Measurements from ENCODE around the gene BMPR1B. TPM values are rescaled to one million over a fixed set of nuclear protein-coding genes. Genes with fewer than 3 reads are reported as not detected.

BMPR1B gene
- total RNA-seq, 4 donors from 2014 or later, result 0.46 to 1.3 (median 0.88) TPM

GRCh38 chr4:94976371-94977011 is 218.7 kb downstream of the BMPR1B start:
- WGBS, 2 donors, result 46 to 55% methylated on average over 1 of the region's 1 CpG
- intact Hi-C loops (cut with DNase I; ENCODE audit: low total_unique reads), result no loop called here

GRCh38 chr4:94978904-94979303 is 221.1 kb downstream of the BMPR1B start:
- no peak for TF ChIP-seq POLR2A (IDR thresholded peaks at IDR 0.05)
- no peak for TF ChIP-seq CTCF (IDR thresholded peaks at IDR 0.05)

More at GRCh38 chr4:94976371-94977011, 218.7 kb downstream of the BMPR1B start:
- no peak overlapping the region for H3K4me3 ChIP-seq (ENCODE audit: low read depth, poor library complexity, severe bottlenecking)
- TF ChIP-seq POLR2A (IDR thresholded peaks at IDR 0.05) (no peak), CTCF (IDR thresholded peaks at IDR 0.05) (no peak)
- no peak for DNase-seq (ENCODE audit: low spot score in 2 of 2)

GRCh38 chr4:94979621-94980020 is 221.9 kb downstream of the BMPR1B start:
- no peak for DNase-seq (ENCODE audit: low spot score in 2 of 2)
- TF ChIP-seq POLR2A (IDR thresholded peaks at IDR 0.05) (no peak), CTCF (IDR thresholded peaks at IDR 0.05) (no peak)
- intact Hi-C loops (cut with DNase I; ENCODE audit: low total_unique reads), result no loop called here
- 47 to 67% methylated on average over 5 of the region's 5 CpGs for WGBS, 2 donors
- H3K4me3 ChIP-seq (ENCODE audit: low read depth, poor library complexity, severe bottlenecking), result no peak overlapping the region

More at GRCh38 chr4:94978904-94979303, 221.1 kb downstream of the BMPR1B start:
- no peak overlapping the region for H3K4me3 ChIP-seq (ENCODE audit: low read depth, poor library complexity, severe bottlenecking)
- WGBS, 2 donors, result 50 to 68% methylated on average over 3 of the region's 3 CpGs
- intact Hi-C loops (cut with DNase I; ENCODE audit: low total_unique reads), result no loop called here
- no peak for DNase-seq (ENCODE audit: low spot score in 2 of 2)

GRCh38 chr4:94995684-94996394 is 238.1 kb downstream of the BMPR1B start:
- WGBS, 2 donors, result 18 to 20% methylated on average over 10 of the region's 10 CpGs
- no peak for DNase-seq (ENCODE audit: low spot score in 2 of 2)
- intact Hi-C loops (cut with DNase I; ENCODE audit: low total_unique reads), result no loop called here
- no peak for TF ChIP-seq CTCF (IDR thresholded peaks at IDR 0.05)
- TF ChIP-seq POLR2A (IDR thresholded peaks at IDR 0.05), result no peak
- no peak overlapping the region for H3K4me3 ChIP-seq (ENCODE audit: low read depth, poor library complexity, severe bottlenecking)

- no peak overlapping the region for H3K4me3 ChIP-seq (ENCODE audit: low read depth, poor library complexity, severe bottlenecking)
- DNase-seq (ENCODE audit: low spot score in 2 of 2), result no peak
- 80 to 90% methylated on average over 4 of the region's 4 CpGs for WGBS, 2 donors
- intact Hi-C loops (cut with DNase I; ENCODE audit: low total_unique reads), result no loop called here
- TF ChIP-seq POLR2A (IDR thresholded peaks at IDR 0.05), result no peak
Measured at GRCh38 chr4:95000076-95000648, 242.4 kb downstream of the BMPR1B start.

GRCh38 chr4:95004912-95005311 is 247.2 kb downstream of the BMPR1B start:
- no peak overlapping the region for H3K4me3 ChIP-seq (ENCODE audit: low read depth, poor library complexity, severe bottlenecking)
- TF ChIP-seq POLR2A (IDR thresholded peaks at IDR 0.05), result no peak
- no peak for TF ChIP-seq CTCF (IDR thresholded peaks at IDR 0.05)

More at GRCh38 chr4:95004912-95005311, 247.2 kb downstream of the BMPR1B start:
- no peak for DNase-seq (ENCODE audit: low spot score in 2 of 2)
- intact Hi-C loops (cut with DNase I; ENCODE audit: low total_unique reads), result no loop called here

Measured in lower leg skin (tissue), 4 donors.